ENCODE results near the gene NT5DC3. TPM values are rescaled to one million over a fixed set of nuclear protein-coding genes. Genes with fewer than 3 reads are reported as not detected.
"Not testable (repeated sequence)": the region's sequence is repeated elsewhere in the genome, so short reads cannot be mapped to it uniquely, and the experiment has no call there.

The NT5DC3 gene
- total and polyA plus RNA-seq, 2 of the 13 experiments (the other 11 are each of a cell fraction or from before 2014, with no cell fraction given) = 3.2 to 6.6 TPM

DNA sequence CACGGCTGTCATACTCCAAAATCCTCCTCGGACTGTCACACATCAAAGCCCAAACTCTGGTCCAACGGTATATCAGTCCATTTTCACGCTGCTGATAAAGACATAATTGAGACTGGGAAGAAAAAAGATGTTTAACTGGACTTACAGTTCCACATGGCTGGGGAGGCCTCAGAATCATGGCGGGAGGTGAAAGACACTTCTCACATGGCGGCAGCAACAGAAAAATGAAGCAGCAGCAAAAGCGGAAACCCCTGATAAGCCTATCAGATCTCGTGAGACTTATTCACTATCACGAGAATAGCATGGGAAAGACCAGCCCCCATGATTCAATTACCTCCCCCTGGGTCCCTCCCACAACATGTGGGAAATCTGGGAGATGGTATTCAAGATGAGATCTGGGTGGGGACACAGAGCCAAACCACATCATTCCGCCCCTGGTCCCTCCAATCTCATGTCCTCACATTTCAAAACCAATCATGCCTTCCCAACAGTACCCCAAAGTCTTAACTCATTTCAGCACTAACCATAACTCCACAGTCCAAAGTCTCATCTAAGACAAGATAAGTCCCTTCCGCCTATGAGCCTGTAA lies 5.2 kb downstream of the NT5DC3 start:
- H3K9me3 ChIP-seq (ENCODE audit: low read length); FAIRE-seq; POLR2A ChIA-PET; CTCF ChIA-PET (ENCODE audit: low intra/inter-chr PET ratio, low total read pairs); H3K36me3 ChIP-seq (replicated peaks in 1 of 2; ENCODE audit: control insufficient read depth in 1 of 2, insufficient read depth in 2 of 2, low read length in 2 of 2); H3K4me3 ChIP-seq (replicated peaks in 1 of 3; ENCODE audit: insufficient read depth in 1 of 3, low read depth in 2 of 3, low read length in 3 of 3); ATAC-seq; BruUV-seq (replicated peaks); DNase-seq (ENCODE audit: low spot score); H3K9ac ChIP-seq (ENCODE audit: insufficient read depth, low read depth, low read length); in situ Hi-C loops (cut with HindIII; ENCODE audit: extremely low pct_ligation_motif_present, low pct_unique_long_range_greater_than_20kb); H3K4me2 ChIP-seq (ENCODE audit: low read depth, low read length); H3K27me3 ChIP-seq (ENCODE audit: control insufficient read depth in 1 of 2, insufficient read depth in 2 of 2, low read length in 2 of 2); H2AFZ ChIP-seq (ENCODE audit: low read length); H3K27ac ChIP-seq (ENCODE audit: extremely low read length, insufficient read depth, low read length): not testable (repeated sequence)
- H4K20me1 ChIP-seq (ENCODE audit: insufficient read depth, low read length) = peaks cover 14% of the 10 kb centered on the region
- peaks cover 81% of the 10 kb centered on the region for H3K79me2 ChIP-seq (ENCODE audit: insufficient read depth, low read length)
- H3K4me1 ChIP-seq (ENCODE audit: insufficient read depth, low read length) = peaks cover 84% of the 10 kb centered on the region
- intact Hi-C loops (cut with micrococcal nuclease; ENCODE audit: unreplicated experiment) = loop anchor here (5.0 kb wide), 1 partner anchor 34 kb away; no protein-coding TSS in a partner anchor
- TF ChIP-seq ZNF644 (CRISPR knock-in tag; IDR thresholded peaks at IDR 0.05; ENCODE audit: low read depth) = 0 out of 2 replicates have a peak, but pooled peaks have one; percentile 15
- 96% methylated on average over 11 of the region's 11 CpGs for WGBS (ENCODE audit: low lambda C conversion rate)

DNA sequence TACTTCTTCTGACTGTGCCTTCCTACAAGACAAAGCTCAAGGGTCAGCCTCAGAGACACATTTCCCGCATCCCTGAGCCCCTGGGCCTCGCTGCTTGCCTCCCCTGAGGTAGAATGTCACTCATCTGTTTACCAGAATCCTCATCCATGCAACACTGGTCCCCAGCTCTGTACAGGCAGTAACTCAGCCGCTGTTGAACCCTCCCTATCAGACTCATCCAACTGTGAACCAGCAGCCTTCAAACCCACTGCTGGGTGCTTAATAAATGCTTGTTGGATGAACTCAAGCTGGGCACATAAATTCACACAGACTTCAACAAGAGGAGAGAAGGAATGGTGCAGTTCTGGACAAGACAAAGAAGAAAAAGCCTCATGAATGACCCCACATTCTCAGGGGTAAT lies 6.1 kb downstream of the NT5DC3 start:
- Histone ChIP-seq H3K4me3 (replicated peaks in 1 of 3; ENCODE audit: insufficient read depth in 1 of 3, low read depth in 2 of 3, low read length in 3 of 3) (no peak overlapping the region), H2AFZ (ENCODE audit: low read length) (no peak overlapping the region), H3K4me1 (ENCODE audit: insufficient read depth, low read length) (peaks cover 83% of the 10 kb centered on the region), H3K36me3 (replicated peaks in 1 of 2; ENCODE audit: control insufficient read depth in 1 of 2, insufficient read depth in 2 of 2, low read length in 2 of 2) (no peaks in the 10 kb centered on the region), H4K20me1 (ENCODE audit: insufficient read depth, low read length) (peaks cover 14% of the 10 kb centered on the region), H3K9ac (ENCODE audit: insufficient read depth, low read depth, low read length) (no peak overlapping the region), H3K4me2 (ENCODE audit: low read depth, low read length) (no peak overlapping the region), H3K27me3 (ENCODE audit: control insufficient read depth in 1 of 2, insufficient read depth in 2 of 2, low read length in 2 of 2) (no peaks in the 10 kb centered on the region), H3K9me3 (ENCODE audit: low read length) (peaks cover 15% of the 10 kb centered on the region), H3K27ac (ENCODE audit: extremely low read length, insufficient read depth, low read length) (no peak overlapping the region), H3K79me2 (ENCODE audit: insufficient read depth, low read length) (peaks cover 83% of the 10 kb centered on the region)
- no peak for ATAC-seq
- in situ Hi-C loops (cut with HindIII; ENCODE audit: extremely low pct_ligation_motif_present, low pct_unique_long_range_greater_than_20kb) (no loop called here), intact Hi-C loops (cut with micrococcal nuclease; ENCODE audit: unreplicated experiment) (loop anchor here (5.0 kb wide), 1 partner anchor 33 kb away; no protein-coding TSS in a partner anchor)
- FAIRE-seq = no peak
- no peak for DNase-seq (ENCODE audit: low spot score)
- ChIA-PET POLR2A (interaction anchor here (1.5 kb wide), 1 partner anchor 95 kb away, joined by 3 read pairs; the partner anchor contains the start of gene HSP90B1), CTCF (ENCODE audit: low intra/inter-chr PET ratio, low total read pairs) (no interaction called here)
- no TSS peak for BruUV-seq (replicated peaks)
- WGBS (ENCODE audit: low lambda C conversion rate) = 69% methylated on average over 3 of the region's 3 CpGs
- TF ChIP-seq ZNF564 (CRISPR knock-in tag; IDR thresholded peaks at IDR 0.05) (no peak), GPN1 (CRISPR knock-in tag; IDR thresholded peaks at IDR 0.05; ENCODE audit: borderline replicate concordance) (no peak), PITX1 (CRISPR knock-in tag; IDR thresholded peaks at IDR 0.05) (no peak), RFXANK (CRISPR knock-in tag; IDR thresholded peaks at IDR 0.05) (no peak)

All from HepG2 (cell line).